H1 (cell line): ENCODE measurements around the gene BSDC1. TPM values are rescaled to one million over a fixed set of nuclear protein-coding genes. Genes with fewer than 3 reads are reported as not detected.

Experiments used
- CTCF ChIA-PET: fragments of 300-600 bp; sonication (Branson Sonifier 250); formaldehyde crosslinking; loops from one replicate; lab custom pipeline; 2021; ENCODE audit not compliant: partially characterized antibody; lab: Charles Lee
- POLR2A ChIA-PET: fragments of 300-600 bp; sonication (Branson Sonifier 250); formaldehyde crosslinking; loops from one replicate; lab custom pipeline; 2021; ENCODE audit warnings: inconsistent platforms; ENCODE audit not compliant: partially characterized antibody; lab: Charles Lee
- DNase-seq, 2 experiments: peaks; one replicate each; pipeline versions ENCODE4 v3.0.0 to v3.0.0-alpha.2; 2010 to 2022; ENCODE audit warnings: low spot score in 2 of 2, low read depth in 1 of 2, mixed read lengths in 1 of 2
- FAIRE-seq: peaks from 2 replicates; lab custom pipeline; 2011; peaks lifted over from hg19 to GRCh38; lab: Jason Lieb, UNC
- H2AFZ ChIP-seq: 2 replicates; pipeline ENCODE4 v1.8.1; 2012; ENCODE audit warnings: low read length, inconsistent platforms
- H2AK5ac ChIP-seq: 2 replicates; pipeline ENCODE4 v1.6.1; 2013; ENCODE audit warnings: low read depth, low read length
- H2BK120ac ChIP-seq: replicated peaks from 2 replicates; pipeline ENCODE3; 2013; ENCODE audit warnings: low read depth, low read length, inconsistent platforms
- H2BK12ac ChIP-seq: 2 replicates; pipeline ENCODE4 v1.6.1; 2013; ENCODE audit warnings: low read depth, low read length
- H2BK15ac ChIP-seq: 2 replicates; pipeline ENCODE4 v1.6.1; 2013; ENCODE audit warnings: low read length
- H2BK20ac ChIP-seq: 2 replicates; pipeline ENCODE4 v1.6.1; 2013; ENCODE audit warnings: low read length
- H2BK5ac ChIP-seq: 2 replicates; pipeline ENCODE4 v1.6.1; 2013; ENCODE audit warnings: low read depth, low read length
- H3K14ac ChIP-seq: 2 replicates; pipeline ENCODE4 v1.6.1; 2013; ENCODE audit warnings: inconsistent platforms; ENCODE audit not compliant: insufficient read length
- H3K18ac ChIP-seq: 2 replicates; pipeline ENCODE4 v1.6.1; 2013; ENCODE audit warnings: low read length; ENCODE audit errors: extremely low read depth
- H3K23ac ChIP-seq: 2 replicates; pipeline ENCODE4 v1.6.1; 2013; ENCODE audit warnings: inconsistent platforms; ENCODE audit not compliant: insufficient read length
- H3K23me2 ChIP-seq: 2 replicates; pipeline ENCODE4 v1.6.1; 2013; ENCODE audit warnings: low read depth, low read length
- H3K27ac ChIP-seq: 2 replicates; pipeline ENCODE4 v1.6.1; 2011; ENCODE audit warnings: low read depth, low read length, inconsistent platforms
- H3K27me3 ChIP-seq, 4 experiments: replicated peaks in 1 of 4; 1 replicate in 1 of 4; 2 replicates in 3 of 4; pipeline versions ENCODE4 v1.6.1 to v1.8.1; 2011 to 2013; ENCODE audit warnings: low read length in 3 of 4, mild to moderate bottlenecking in 3 of 4, inconsistent platforms in 2 of 4, mixed read lengths in 2 of 4, moderate library complexity in 1 of 4; ENCODE audit not compliant: control insufficient read depth in 3 of 4, insufficient read depth in 3 of 4; ENCODE audit errors: extremely low read depth in 1 of 4
- H3K36me3 ChIP-seq, 4 experiments: 2 replicates each; pipeline versions ENCODE4 v1.6.1 to v1.8.1; 2011 to 2013; ENCODE audit warnings: mild to moderate bottlenecking in 4 of 4, low read length in 3 of 4, moderate library complexity in 2 of 4, control low read depth in 1 of 4, inconsistent platforms in 1 of 4; ENCODE audit not compliant: insufficient read depth in 4 of 4, control insufficient read depth in 2 of 4
- H3K4ac ChIP-seq: replicated peaks from 2 replicates; pipeline ENCODE3; 2013; ENCODE audit warnings: low read length, low read depth, mixed read lengths, inconsistent platforms; ENCODE audit not compliant: insufficient read length
- H3K4me1 ChIP-seq, 4 experiments: replicated peaks in 1 of 4; 1 replicate in 1 of 4; 2 replicates in 3 of 4; pipeline versions ENCODE4 v1.6.1 to v1.8.1; 2011 to 2013; ENCODE audit warnings: low read length in 3 of 4, inconsistent platforms in 2 of 4, mixed read lengths in 1 of 4; ENCODE audit not compliant: insufficient read depth in 4 of 4, control insufficient read depth in 3 of 4
- H3K4me2 ChIP-seq, 2 experiments: 2 replicates each; pipeline versions ENCODE4 v1.6.1 to v1.8.1; 2011 to 2013; ENCODE audit warnings: low read depth in 2 of 2, low read length in 2 of 2, control low read depth in 1 of 2, inconsistent platforms in 1 of 2, mild to moderate bottlenecking in 1 of 2; ENCODE audit not compliant: insufficient read depth in 1 of 2
- H3K4me3 ChIP-seq, 4 experiments: fragments of 200-600, 300-600 bp in 1 of 4; sonication (generic), shearing (Covaris generic), sonication (Bioruptor Twin) in 1 of 4; 2 replicates each; pipeline versions ENCODE4 v1.5.1 to v1.8.1; 2011 to 2016; ENCODE audit warnings: low read length in 4 of 4, low read depth in 3 of 4, control low read depth in 2 of 4, inconsistent platforms in 2 of 4, mild to moderate bottlenecking in 2 of 4, mixed read lengths in 1 of 4, moderate library complexity in 1 of 4; ENCODE audit not compliant: insufficient read depth in 2 of 4; ENCODE audit errors: extremely low read depth in 1 of 4
- H3K56ac ChIP-seq: replicated peaks from 2 replicates; pipeline ENCODE3; 2013; ENCODE audit warnings: low read depth, mild to moderate bottlenecking, mixed read lengths, low read length, inconsistent platforms; ENCODE audit not compliant: insufficient read length
- H3K79me1 ChIP-seq: 2 replicates; pipeline ENCODE4 v1.6.1; 2013; ENCODE audit warnings: low read depth, low read length, control low read depth
- H3K79me2 ChIP-seq, 2 experiments: 2 replicates each; pipeline versions ENCODE4 v1.6.1 to v1.8.1; 2012 to 2013; ENCODE audit warnings: low read length in 2 of 2, mild to moderate bottlenecking in 2 of 2, inconsistent platforms in 1 of 2; ENCODE audit not compliant: insufficient read depth in 2 of 2, control insufficient read depth in 1 of 2
- H3K9ac ChIP-seq, 4 experiments: replicated peaks in 1 of 4; 1 replicate in 1 of 4; 2 replicates in 3 of 4; pipeline versions ENCODE4 v1.6.1 to v1.8.1; 2011 to 2013; ENCODE audit warnings: low read depth in 3 of 4, low read length in 3 of 4, control low read depth in 2 of 4, mild to moderate bottlenecking in 2 of 4, moderate library complexity in 2 of 4, inconsistent platforms in 1 of 4; ENCODE audit errors: extremely low read depth in 1 of 4
- H3K9me3 ChIP-seq, 2 experiments: 2 replicates each; pipeline versions ENCODE4 v1.6.1 to v1.8.1; 2012 to 2013; ENCODE audit warnings: mild to moderate bottlenecking in 2 of 2, moderate library complexity in 2 of 2, control low read depth in 1 of 2, inconsistent platforms in 1 of 2, low read depth in 1 of 2, low read length in 1 of 2, mixed read lengths in 1 of 2; ENCODE audit not compliant: insufficient read depth in 2 of 2
- H4K20me1 ChIP-seq, 2 experiments: replicated peaks in 1 of 2; 2 replicates each; pipeline versions ENCODE3 to v1.8.1; 2011 to 2013; ENCODE audit warnings: inconsistent platforms in 2 of 2, low read length in 2 of 2, mild to moderate bottlenecking in 1 of 2; ENCODE audit not compliant: insufficient read depth in 2 of 2, control insufficient read depth in 1 of 2
- H4K5ac ChIP-seq: 2 replicates; pipeline ENCODE4 v1.6.1; 2013; ENCODE audit warnings: low read length, low read depth, mixed read lengths, inconsistent platforms; ENCODE audit not compliant: insufficient read length
- H4K8ac ChIP-seq: 2 replicates; pipeline ENCODE4 v1.8.0; 2013; ENCODE audit warnings: mild to moderate bottlenecking, moderate library complexity, low read length, inconsistent platforms; ENCODE audit not compliant: insufficient read depth; ENCODE audit errors: extremely low read depth
- H4K91ac ChIP-seq: replicated peaks from 2 replicates; pipeline ENCODE3; 2013; ENCODE audit warnings: low read length, mixed read lengths, inconsistent platforms; ENCODE audit not compliant: insufficient read length
- BRCA1 ChIP-seq: IDR thresholded peaks from 2 replicates; pipeline ENCODE4 v1.6.1; 2012; ENCODE audit warnings: low read depth, low read length, improper control_type of control experiment
- EGR1 ChIP-seq: IDR thresholded peaks from 2 replicates; pipeline ENCODE4 v1.6.1; 2011; ENCODE audit warnings: low read depth, low read length, borderline replicate concordance
- EZH2 ChIP-seq: fragments of 200-600 bp; sonication (generic); IDR thresholded peaks from 2 replicates; pipeline ENCODE4 v1.7.1; 2012; ENCODE audit warnings: low read depth, mild to moderate bottlenecking, moderate library complexity, low read length, inconsistent platforms; ENCODE audit not compliant: severe bottlenecking
- GTF2F1 ChIP-seq: IDR thresholded peaks from 2 replicates; pipeline ENCODE4 v1.6.1; 2012; ENCODE audit warnings: low read depth, low read length, improper control_type of control experiment, borderline replicate concordance
- KDM1A ChIP-seq: fragments of 200-600, 300-600 bp; sonication (generic); IDR thresholded peaks from 2 replicates; pipeline ENCODE4 v1.7.1; 2016; ENCODE audit warnings: mild to moderate bottlenecking, low read length, borderline replicate concordance
- POLR2A ChIP-seq, 2 experiments: IDR thresholded peaks; 1 replicate in 1 of 2; 2 replicates in 1 of 2; pipeline ENCODE4 v1.6.1; 2011; ENCODE audit warnings: low read depth in 2 of 2, low read length in 2 of 2, mild to moderate bottlenecking in 2 of 2; ENCODE audit errors: control extremely low read depth in 1 of 2
- RFX5 ChIP-seq: IDR thresholded peaks from 2 replicates; pipeline ENCODE4 v1.6.1; 2011; ENCODE audit warnings: low read depth, low read length, improper control_type of control experiment, borderline replicate concordance
- TCF12 ChIP-seq: IDR thresholded peaks from 2 replicates; pipeline ENCODE4 v1.6.1; 2011; ENCODE audit warnings: low read depth, mild to moderate bottlenecking, low read length
- WGBS, 2 experiments: shearing (Covaris generic) in 1 of 2; methylation state at CpG; one replicate each; pipeline versions ENCODE4 v1.1.6 to v1.1.7; 2013 to 2015; ENCODE audit warnings: low lambda C conversion rate in 2 of 2, mixed read lengths in 2 of 2, inconsistent platforms in 1 of 2, low coverage in 1 of 2, missing lambda C conversion rate in 1 of 2; ENCODE audit not compliant: insufficient replicate concordance in 2 of 2, insufficient coverage in 1 of 2, insufficient read length in 1 of 2; ENCODE audit errors: extremely low coverage in 1 of 2, missing lambda C conversion rate in 1 of 2; 5-methylcytosine and 5-hydroxymethylcytosine counted together
- polyA plus RNA-seq, 7 experiments: library from polyadenylated mRNA; depleted of rRNA in 3 of 7; stranded (reverse) in 5 of 7; unstranded in 2 of 7; fragments of >200 nt in 5 of 7; fragments of 200-250 nt in 2 of 7; gene quantifications; 1 replicate in 5 of 7; 2 replicates in 1 of 7; 4 replicates in 1 of 7; pipeline versions ENCODE4 v1.2.1 to v1.2.3, GENCODE V29; 2011 to 2013; ENCODE audit warnings: missing spikeins in 2 of 7, mixed read lengths in 2 of 7
- total RNA-seq: library from RNA; stranded (reverse); fragmentation: NEBNext Ultra II Directional; extraction: Animal tissue kit (Norgen Biotek cat#: 25700); gene quantifications from 2 replicates; pipeline ENCODE4 v1.2.1, GENCODE V29; 2021
- TF ChIP-seq, protein P1 (sequence below): IDR thresholded peaks from 2 replicates; pipeline ENCODE4 v1.6.1; 2012; ENCODE audit warnings: low read length, inconsistent platforms

BSDC1 gene
- total and polyA plus RNA-seq, 2 of the 8 experiments (the other 6 are each of a cell fraction or from before 2014, with no cell fraction given) = 24.8 to 40.7 TPM

DNA sequence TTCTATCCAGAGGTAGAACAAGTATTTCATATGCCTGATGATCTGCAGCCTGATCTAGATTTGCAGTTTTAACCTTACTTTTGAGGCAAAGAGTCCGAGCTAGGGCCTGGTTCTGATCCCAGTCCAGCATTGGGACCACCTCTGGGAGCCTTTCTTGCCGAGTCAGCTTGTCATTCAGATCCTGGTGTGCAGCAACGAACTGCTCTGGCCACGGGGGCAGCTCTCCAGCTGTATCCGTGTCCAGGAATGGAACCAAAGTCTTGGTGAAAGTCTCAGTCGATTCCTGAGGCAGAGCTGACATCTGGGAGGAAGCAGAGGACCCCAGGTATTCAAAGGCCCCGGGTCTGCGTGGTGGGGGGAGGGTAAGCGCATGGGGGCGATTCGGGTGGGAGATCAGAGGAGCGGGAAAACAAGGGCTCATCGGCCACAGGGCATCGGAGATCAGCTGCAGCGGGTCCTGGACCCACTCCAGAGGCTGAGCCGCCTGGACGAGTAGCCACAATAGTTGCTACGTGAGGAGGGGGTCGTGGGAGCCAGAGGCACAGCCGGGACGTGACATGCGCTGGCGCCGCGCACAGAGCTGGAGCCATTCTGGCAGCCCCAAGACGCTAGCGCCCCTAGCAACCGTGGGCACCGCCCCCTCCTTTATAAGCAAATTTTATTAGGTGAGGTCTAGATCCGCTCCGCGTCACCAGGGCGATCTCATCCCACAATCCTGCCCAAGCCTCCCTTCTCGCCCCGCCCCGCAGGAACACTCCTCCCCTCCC is 32.4 kb upstream of the BSDC1 start:
- no peaks in the 10 kb centered on the region for H3K23me2 ChIP-seq
- no peak overlapping the region for H3K23ac ChIP-seq
- no peak overlapping the region for H3K18ac ChIP-seq
- no peak overlapping the region for H4K8ac ChIP-seq
- H4K20me1 ChIP-seq = no peaks in the 10 kb centered on the region
- H3K79me1 ChIP-seq = no peaks in the 10 kb centered on the region
- H2BK5ac ChIP-seq = no peak overlapping the region
- H3K36me3 ChIP-seq = no peaks in the 10 kb centered on the region
- H3K56ac ChIP-seq = no peak overlapping the region
- no peak overlapping the region for H3K4ac ChIP-seq
- peak overlapping the region; percentile 81; the same call in 1 of the 2 replicates for H2BK15ac ChIP-seq
- peak overlapping the region; percentile 55; the same call in 1 of the 2 replicates for H2BK12ac ChIP-seq
- H4K5ac ChIP-seq = no peak overlapping the region
- H2BK120ac ChIP-seq = no peak overlapping the region
- H2AFZ ChIP-seq = no peak overlapping the region
- no peak overlapping the region for H3K9ac ChIP-seq
- H3K4me2 ChIP-seq = no peak overlapping the region
- H2AK5ac ChIP-seq = peak overlapping the region; percentile 30; the same call in 1 of the 2 replicates
- ChIA-PET POLR2A (interaction anchor here (1.5 to 4.8 kb wide), 3 partner anchors 11 to 21 kb away, joined by 5 to 17 read pairs (median 5); no protein-coding TSS in a partner anchor), CTCF (interaction anchor here (0.6 to 3.2 kb wide), 6 partner anchors 9 to 370 kb away, joined by 3 to 15 read pairs (median 3); no protein-coding TSS in a partner anchor)
- 0 out of 2 replicates have a peak overlapping the region, but pooled peaks have one; percentile 86 for H2BK20ac ChIP-seq
- no peak overlapping the region for H3K4me3 ChIP-seq
- no peaks in the 10 kb centered on the region for H3K27me3 ChIP-seq
- no peak overlapping the region for H4K91ac ChIP-seq
- H3K14ac ChIP-seq = no peak overlapping the region
- peaks cover 0 to 10% (median 7%) of the 10 kb centered on the region in 4 experiments; a peak in 5 of 7 replicates for H3K4me1 ChIP-seq
- H3K27ac ChIP-seq = no peak overlapping the region
- no peaks in the 10 kb centered on the region for H3K9me3 ChIP-seq
- DNase-seq (no peak), FAIRE-seq (no peak)
- WGBS, 2 experiments = 91% methylated on average over 17 of the region's 36 CpGs; no CpG with 5 or more reads in 1 of the 2 experiments
- H3K79me2 ChIP-seq = no peaks in the 10 kb centered on the region
- TF ChIP-seq KDM1A (no peak), BRCA1 (no peak), POLR2A (IDR thresholded peaks at IDR 0.05; ENCODE audit: control extremely low read depth in 1 of 2, low read depth in 2 of 2, low read length in 2 of 2) (no peak), EZH2 (no peak), TCF12 (no peak), EGR1 (no peak), RFX5 (no peak), GTF2F1 (no peak)
- TF ChIP-seq, protein P1, sequence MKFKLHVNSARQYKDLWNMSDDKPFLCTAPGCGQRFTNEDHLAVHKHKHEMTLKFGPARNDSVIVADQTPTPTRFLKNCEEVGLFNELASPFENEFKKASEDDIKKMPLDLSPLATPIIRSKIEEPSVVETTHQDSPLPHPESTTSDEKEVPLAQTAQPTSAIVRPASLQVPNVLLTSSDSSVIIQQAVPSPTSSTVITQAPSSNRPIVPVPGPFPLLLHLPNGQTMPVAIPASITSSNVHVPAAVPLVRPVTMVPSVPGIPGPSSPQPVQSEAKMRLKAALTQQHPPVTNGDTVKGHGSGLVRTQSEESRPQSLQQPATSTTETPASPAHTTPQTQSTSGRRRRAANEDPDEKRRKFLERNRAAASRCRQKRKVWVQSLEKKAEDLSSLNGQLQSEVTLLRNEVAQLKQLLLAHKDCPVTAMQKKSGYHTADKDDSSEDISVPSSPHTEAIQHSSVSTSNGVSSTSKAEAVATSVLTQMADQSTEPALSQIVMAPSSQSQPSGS = no peak
